HEK293 (cell line): ENCODE measurements around the gene RACK1.

ENCODE experiments used
- EGR2 ChIP-seq: fragments of 450-650 bp; formaldehyde crosslinking; IDR thresholded peaks from 2 replicates; pipeline ENCODE4 v1.5.1; 2016; ENCODE audit warnings: low read depth, missing biosample characterization, missing genetic modification characterization
- FEZF1 ChIP-seq: fragments of 450-650 bp; formaldehyde crosslinking; IDR thresholded peaks from 2 replicates; pipeline ENCODE4 v1.5.1; 2016; ENCODE audit warnings: missing biosample characterization, missing genetic modification characterization
- KLF10 ChIP-seq: fragments of 450-650 bp; IDR thresholded peaks from 2 replicates; pipeline ENCODE4 v1.5.1; 2018; ENCODE audit warnings: missing biosample characterization, mild to moderate bottlenecking, missing genetic modification characterization
- KLF16 ChIP-seq: fragments of 450-650 bp; formaldehyde crosslinking; IDR thresholded peaks from 2 replicates; pipeline ENCODE4 v1.5.1; 2017; ENCODE audit warnings: missing biosample characterization, missing genetic modification characterization
- OSR2 ChIP-seq: fragments of 450-650 bp; formaldehyde crosslinking; IDR thresholded peaks from 2 replicates; pipeline ENCODE4 v1.5.1; 2016; ENCODE audit warnings: missing biosample characterization, missing genetic modification characterization
- REPIN1 ChIP-seq: fragments of 450-650 bp; formaldehyde crosslinking; IDR thresholded peaks from 2 replicates; pipeline ENCODE4 v1.5.1; 2017; ENCODE audit warnings: missing biosample characterization, missing genetic modification characterization, low read depth
- SCRT2 ChIP-seq: fragments of 450-650 bp; formaldehyde crosslinking; IDR thresholded peaks from 2 replicates; pipeline ENCODE4 v1.5.1; 2016; ENCODE audit warnings: missing biosample characterization, missing genetic modification characterization
- SP2 ChIP-seq: fragments of 450-650 bp; formaldehyde crosslinking; IDR thresholded peaks from 2 replicates; pipeline ENCODE4 v1.5.1; 2016; ENCODE audit warnings: missing biosample characterization, missing genetic modification characterization
- ZBTB20 ChIP-seq: fragments of 450-650 bp; formaldehyde crosslinking; IDR thresholded peaks from 2 replicates; pipeline ENCODE4 v1.5.1; 2016; ENCODE audit warnings: missing biosample characterization, missing genetic modification characterization
- ZBTB48 ChIP-seq: fragments of 450-650 bp; formaldehyde crosslinking; IDR thresholded peaks from 2 replicates; pipeline ENCODE4 v1.5.1; 2016; ENCODE audit warnings: missing biosample characterization, missing genetic modification characterization
- ZFHX2 ChIP-seq: fragments of 450-650 bp; formaldehyde crosslinking; conservative IDR thresholded peaks from 2 replicates; pipeline ENCODE4 v1.5.1; 2016; ENCODE audit warnings: missing biosample characterization, missing genetic modification characterization
- ZFP37 ChIP-seq: fragments of 450-650 bp; formaldehyde crosslinking; IDR thresholded peaks from 2 replicates; pipeline ENCODE4 v1.5.1; 2016; ENCODE audit warnings: missing biosample characterization, missing genetic modification characterization
- ZFP41 ChIP-seq: fragments of 450-650 bp; formaldehyde crosslinking; IDR thresholded peaks from 2 replicates; pipeline ENCODE4 v1.5.1; 2016; ENCODE audit warnings: missing biosample characterization, missing genetic modification characterization, borderline replicate concordance
- ZIC2 ChIP-seq: fragments of 450-650 bp; formaldehyde crosslinking; IDR thresholded peaks from 2 replicates; pipeline ENCODE4 v1.5.1; 2016; ENCODE audit warnings: missing biosample characterization, missing genetic modification characterization
- ZNF121 ChIP-seq: fragments of 450-650 bp; formaldehyde crosslinking; IDR thresholded peaks from 2 replicates; pipeline ENCODE4 v1.5.1; 2016; ENCODE audit warnings: missing biosample characterization, missing genetic modification characterization
- ZNF2 ChIP-seq: fragments of 450-650 bp; formaldehyde crosslinking; IDR thresholded peaks from 2 replicates; pipeline ENCODE4 v1.5.1; 2016; ENCODE audit warnings: missing biosample characterization, missing genetic modification characterization
- ZNF324 ChIP-seq: fragments of 450-650 bp; formaldehyde crosslinking; IDR thresholded peaks from 2 replicates; pipeline ENCODE4 v1.5.1; 2016; ENCODE audit warnings: missing biosample characterization, missing genetic modification characterization
- ZNF335 ChIP-seq: fragments of 450-650 bp; formaldehyde crosslinking; conservative IDR thresholded peaks from 2 replicates; pipeline ENCODE4 v1.5.1; 2016; ENCODE audit warnings: missing biosample characterization, missing genetic modification characterization
- ZNF37A ChIP-seq: fragments of 450-650 bp; IDR thresholded peaks from 2 replicates; pipeline ENCODE4 v1.5.1; 2018; ENCODE audit warnings: missing biosample characterization, missing genetic modification characterization
- ZNF555 ChIP-seq: fragments of 450-650 bp; formaldehyde crosslinking; conservative IDR thresholded peaks from 2 replicates; pipeline ENCODE4 v1.5.1; 2017; ENCODE audit warnings: missing biosample characterization, mild to moderate bottlenecking, missing genetic modification characterization, inconsistent platforms
- ZNF558 ChIP-seq: fragments of 450-650 bp; formaldehyde crosslinking; IDR thresholded peaks from 2 replicates; pipeline ENCODE4 v1.5.1; 2016; ENCODE audit warnings: missing biosample characterization, missing genetic modification characterization
- ZNF600 ChIP-seq: fragments of 450-650 bp; formaldehyde crosslinking; IDR thresholded peaks from 2 replicates; pipeline ENCODE4 v1.5.1; 2016; ENCODE audit warnings: missing biosample characterization, missing genetic modification characterization
- ZNF621 ChIP-seq: fragments of 450-650 bp; formaldehyde crosslinking; IDR thresholded peaks from 2 replicates; pipeline ENCODE4 v1.5.1; 2017; ENCODE audit warnings: missing biosample characterization, missing genetic modification characterization
- ZNF701 ChIP-seq: fragments of 450-650 bp; formaldehyde crosslinking; IDR thresholded peaks from 2 replicates; pipeline ENCODE4 v1.5.1; 2016; ENCODE audit warnings: missing biosample characterization, missing genetic modification characterization
- ZNF785 ChIP-seq: fragments of 450-650 bp; formaldehyde crosslinking; IDR thresholded peaks from 2 replicates; pipeline ENCODE4 v1.5.1; 2016; ENCODE audit warnings: missing biosample characterization, missing genetic modification characterization
- TF ChIP-seq, protein P1 (sequence below): fragments of 450-650 bp; formaldehyde crosslinking; IDR thresholded peaks from 2 replicates; pipeline ENCODE4 v1.5.1; 2016; ENCODE audit warnings: missing biosample characterization, missing genetic modification characterization
- TF ChIP-seq, protein P2 (sequence below): fragments of 450-650 bp; formaldehyde crosslinking; IDR thresholded peaks from 2 replicates; pipeline ENCODE4 v1.5.1; 2017; ENCODE audit warnings: missing biosample characterization, missing genetic modification characterization
- TF ChIP-seq, protein P3 (sequence below): fragments of 450-650 bp; formaldehyde crosslinking; IDR thresholded peaks from 2 replicates; pipeline ENCODE4 v1.5.1; 2016; ENCODE audit warnings: missing biosample characterization, missing genetic modification characterization
- TF ChIP-seq, protein P4 (sequence below): fragments of 450-650 bp; formaldehyde crosslinking; IDR thresholded peaks from 2 replicates; pipeline ENCODE4 v1.5.1; 2017; ENCODE audit warnings: missing biosample characterization, mild to moderate bottlenecking, missing genetic modification characterization, moderate library complexity
- TF ChIP-seq, protein P5 (sequence below): fragments of 450-650 bp; formaldehyde crosslinking; IDR thresholded peaks from 2 replicates; pipeline ENCODE4 v1.5.1; 2016; ENCODE audit warnings: missing biosample characterization, missing genetic modification characterization
- TF ChIP-seq, protein P6 (sequence below): fragments of 450-650 bp; formaldehyde crosslinking; IDR thresholded peaks from 2 replicates; pipeline ENCODE4 v1.5.1; 2016; ENCODE audit warnings: missing biosample characterization, missing genetic modification characterization, low read depth

Gene RACK1

DNA sequence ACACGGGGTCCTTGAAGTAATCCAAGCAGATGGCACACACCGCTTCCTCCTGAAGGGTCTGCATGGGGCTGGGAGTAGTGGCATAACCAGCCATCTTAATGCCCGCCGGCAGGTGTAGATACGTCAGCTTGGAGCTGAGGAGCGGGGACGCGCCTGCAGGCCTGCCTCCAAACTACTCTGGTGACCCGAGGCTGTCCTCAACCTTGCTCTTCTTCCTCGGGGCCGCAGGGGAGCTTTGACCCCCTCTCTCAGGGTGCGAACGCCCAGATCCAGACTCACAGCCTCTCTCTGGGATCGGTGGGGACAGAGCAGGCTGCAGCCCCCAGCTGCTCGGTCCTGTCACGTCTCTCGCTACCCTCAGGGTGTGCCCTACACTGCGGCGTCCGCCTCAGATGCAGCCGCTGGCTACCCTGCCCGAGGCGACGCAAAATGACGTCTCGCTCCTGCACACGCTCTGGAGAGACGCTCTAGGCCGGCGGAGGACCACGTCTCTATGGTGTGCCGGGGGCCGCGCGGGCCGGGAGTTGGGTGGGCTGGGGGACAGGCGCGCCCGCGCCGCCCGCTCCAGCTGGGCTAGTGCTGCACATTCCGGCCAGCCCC, 17.1 kb upstream of the RACK1 start, which contains the start of gene TRIM52 (continued):
- peak; percentile 93 for TF ChIP-seq ZNF600 (tag by site-specific recombination)
- TF ChIP-seq ZNF555: no peak
- no peak for TF ChIP-seq SCRT2 (tag by site-specific recombination)
- peak; percentile 67; the same call in 1 of the 2 replicates for TF ChIP-seq EGR2 (tag by site-specific recombination)
- TF ChIP-seq, protein P1, sequence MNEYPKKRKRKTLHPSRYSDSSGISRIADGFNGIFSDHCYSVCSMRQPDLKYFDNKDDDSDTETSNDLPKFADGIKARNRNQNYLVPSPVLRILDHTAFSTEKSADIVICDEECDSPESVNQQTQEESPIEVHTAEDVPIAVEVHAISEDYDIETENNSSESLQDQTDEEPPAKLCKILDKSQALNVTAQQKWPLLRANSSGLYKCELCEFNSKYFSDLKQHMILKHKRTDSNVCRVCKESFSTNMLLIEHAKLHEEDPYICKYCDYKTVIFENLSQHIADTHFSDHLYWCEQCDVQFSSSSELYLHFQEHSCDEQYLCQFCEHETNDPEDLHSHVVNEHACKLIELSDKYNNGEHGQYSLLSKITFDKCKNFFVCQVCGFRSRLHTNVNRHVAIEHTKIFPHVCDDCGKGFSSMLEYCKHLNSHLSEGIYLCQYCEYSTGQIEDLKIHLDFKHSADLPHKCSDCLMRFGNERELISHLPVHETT (tag by site-specific recombination): peak; percentile 89
- TF ChIP-seq OSR2 (tag by site-specific recombination): peak; percentile 42
- peak; percentile 84; the same call in 1 of the 2 replicates for TF ChIP-seq ZNF2
- TF ChIP-seq REPIN1 (tag by site-specific recombination): peak; percentile 46; the same call in 1 of the 2 replicates
- TF ChIP-seq ZFP41 (tag by site-specific recombination): no peak
- TF ChIP-seq ZNF121: no peak
- TF ChIP-seq, protein P2, sequence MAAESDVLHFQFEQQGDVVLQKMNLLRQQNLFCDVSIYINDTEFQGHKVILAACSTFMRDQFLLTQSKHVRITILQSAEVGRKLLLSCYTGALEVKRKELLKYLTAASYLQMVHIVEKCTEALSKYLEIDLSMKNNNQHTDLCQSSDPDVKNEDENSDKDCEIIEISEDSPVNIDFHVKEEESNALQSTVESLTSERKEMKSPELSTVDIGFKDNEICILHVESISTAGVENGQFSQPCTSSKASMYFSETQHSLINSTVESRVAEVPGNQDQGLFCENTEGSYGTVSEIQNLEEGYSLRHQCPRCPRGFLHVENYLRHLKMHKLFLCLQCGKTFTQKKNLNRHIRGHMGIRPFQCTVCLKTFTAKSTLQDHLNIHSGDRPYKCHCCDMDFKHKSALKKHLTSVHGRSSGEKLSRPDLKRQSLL: 0 out of 2 replicates have a peak, but pooled peaks have one; percentile 6
- peak; percentile 71; the same call in 1 of the 2 replicates for TF ChIP-seq FEZF1 (tag by site-specific recombination)
- no peak for TF ChIP-seq ZNF37A
- peak; percentile 84; the same call in 1 of the 2 replicates for TF ChIP-seq ZFP37 (tag by site-specific recombination)
- TF ChIP-seq KLF16 (tag by site-specific recombination): no peak; the same call in 1 of the 2 replicates
- 0 out of 2 replicates have a peak, but pooled peaks have one; percentile 55 for TF ChIP-seq ZNF324
- TF ChIP-seq KLF10 (tag by site-specific recombination): peak; percentile 50; the same call in 1 of the 2 replicates
- TF ChIP-seq SP2 (tag by site-specific recombination): peak; percentile 44; the same call in 1 of the 2 replicates
- peak; percentile 68; the same call in 1 of the 2 replicates for TF ChIP-seq ZBTB48 (tag by site-specific recombination)
- peak; percentile 27; the same call in 1 of the 2 replicates for TF ChIP-seq ZNF558 (tag by site-specific recombination)
- TF ChIP-seq, protein P3, sequence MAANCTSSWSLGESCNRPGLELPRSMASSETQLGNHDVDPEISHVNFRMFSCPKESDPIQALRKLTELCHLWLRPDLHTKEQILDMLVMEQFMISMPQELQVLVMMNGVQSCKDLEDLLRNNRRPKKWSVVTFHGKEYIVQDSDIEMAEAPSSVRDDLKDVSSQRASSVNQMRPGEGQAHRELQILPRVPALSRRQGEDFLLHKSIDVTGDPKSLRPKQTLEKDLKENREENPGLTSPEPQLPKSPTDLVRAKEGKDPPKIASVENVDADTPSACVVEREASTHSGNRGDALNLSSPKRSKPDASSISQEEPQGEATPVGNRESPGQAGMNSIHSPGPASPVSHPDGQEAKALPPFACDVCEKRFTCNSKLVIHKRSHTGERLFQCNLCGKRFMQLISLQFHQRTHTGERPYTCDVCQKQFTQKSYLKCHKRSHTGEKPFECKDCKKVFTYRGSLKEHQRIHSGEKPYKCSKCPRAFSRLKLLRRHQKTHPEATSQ (tag by site-specific recombination): peak; percentile 90; the same call in 1 of the 2 replicates
- TF ChIP-seq ZNF701 (tag by site-specific recombination): no peak
- TF ChIP-seq, protein P4, sequence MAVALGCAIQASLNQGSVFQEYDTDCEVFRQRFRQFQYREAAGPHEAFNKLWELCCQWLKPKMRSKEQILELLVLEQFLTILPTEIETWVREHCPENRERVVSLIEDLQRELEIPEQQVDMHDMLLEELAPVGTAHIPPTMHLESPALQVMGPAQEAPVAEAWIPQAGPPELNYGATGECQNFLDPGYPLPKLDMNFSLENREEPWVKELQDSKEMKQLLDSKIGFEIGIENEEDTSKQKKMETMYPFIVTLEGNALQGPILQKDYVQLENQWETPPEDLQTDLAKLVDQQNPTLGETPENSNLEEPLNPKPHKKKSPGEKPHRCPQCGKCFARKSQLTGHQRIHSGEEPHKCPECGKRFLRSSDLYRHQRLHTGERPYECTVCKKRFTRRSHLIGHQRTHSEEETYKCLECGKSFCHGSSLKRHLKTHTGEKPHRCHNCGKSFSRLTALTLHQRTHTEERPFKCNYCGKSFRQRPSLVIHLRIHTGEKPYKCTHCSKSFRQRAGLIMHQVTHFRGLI: peak; percentile 73
- TF ChIP-seq, protein P5, sequence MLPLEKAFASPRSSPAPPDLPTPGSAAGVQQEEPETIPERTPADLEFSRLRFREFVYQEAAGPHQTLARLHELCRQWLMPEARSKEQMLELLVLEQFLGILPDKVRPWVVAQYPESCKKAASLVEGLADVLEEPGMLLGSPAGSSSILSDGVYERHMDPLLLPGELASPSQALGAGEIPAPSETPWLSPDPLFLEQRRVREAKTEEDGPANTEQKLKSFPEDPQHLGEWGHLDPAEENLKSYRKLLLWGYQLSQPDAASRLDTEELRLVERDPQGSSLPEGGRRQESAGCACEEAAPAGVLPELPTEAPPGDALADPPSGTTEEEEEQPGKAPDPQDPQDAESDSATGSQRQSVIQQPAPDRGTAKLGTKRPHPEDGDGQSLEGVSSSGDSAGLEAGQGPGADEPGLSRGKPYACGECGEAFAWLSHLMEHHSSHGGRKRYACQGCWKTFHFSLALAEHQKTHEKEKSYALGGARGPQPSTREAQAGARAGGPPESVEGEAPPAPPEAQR (tag by site-specific recombination): peak; percentile 80; the same call in 1 of the 2 replicates
- TF ChIP-seq ZIC2 (tag by site-specific recombination): peak; percentile 30; the same call in 1 of the 2 replicates
- peak; percentile 55; the same call in 1 of the 2 replicates for TF ChIP-seq ZBTB20
- no peak for TF ChIP-seq ZNF785 (tag by site-specific recombination)
- peak; percentile 68 for TF ChIP-seq ZFHX2 (tag by site-specific recombination)
- no peak for TF ChIP-seq ZNF621 (tag by site-specific recombination)
- TF ChIP-seq, protein P6, sequence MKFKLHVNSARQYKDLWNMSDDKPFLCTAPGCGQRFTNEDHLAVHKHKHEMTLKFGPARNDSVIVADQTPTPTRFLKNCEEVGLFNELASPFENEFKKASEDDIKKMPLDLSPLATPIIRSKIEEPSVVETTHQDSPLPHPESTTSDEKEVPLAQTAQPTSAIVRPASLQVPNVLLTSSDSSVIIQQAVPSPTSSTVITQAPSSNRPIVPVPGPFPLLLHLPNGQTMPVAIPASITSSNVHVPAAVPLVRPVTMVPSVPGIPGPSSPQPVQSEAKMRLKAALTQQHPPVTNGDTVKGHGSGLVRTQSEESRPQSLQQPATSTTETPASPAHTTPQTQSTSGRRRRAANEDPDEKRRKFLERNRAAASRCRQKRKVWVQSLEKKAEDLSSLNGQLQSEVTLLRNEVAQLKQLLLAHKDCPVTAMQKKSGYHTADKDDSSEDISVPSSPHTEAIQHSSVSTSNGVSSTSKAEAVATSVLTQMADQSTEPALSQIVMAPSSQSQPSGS: peak; percentile 88
- TF ChIP-seq ZNF335: peak; percentile 91
